Measurements from ENCODE around the gene SYNE3.

The SYNE3 gene

GRCh38 chr14:95487669-95488084 is 28.8 kb downstream of the SYNE3 start:
- DNase-seq, result no peak

- no peak for DNase-seq
Observed at GRCh38 chr14:95486875-95487668, 29.4 kb downstream of the SYNE3 start.

- no peak for DNase-seq
Observed at GRCh38 chr14:95485222-95485819, 31.1 kb downstream of the SYNE3 start.

- DNase-seq, result no peak
Observed at GRCh38 chr14:95484296-95484695, 32.2 kb downstream of the SYNE3 start.

GRCh38 chr14:95483309-95484165 is 32.9 kb downstream of the SYNE3 start:
- DNase-seq, result peak; percentile 45 to 77

GRCh38 chr14:95482627-95483308 is 33.7 kb downstream of the SYNE3 start:
- no peak for DNase-seq

- no peak for DNase-seq
Observed at GRCh38 chr14:95481391-95482022, 34.9 kb downstream of the SYNE3 start.

- DNase-seq, result no peak
Observed at GRCh38 chr14:95480887-95481226, 35.6 kb downstream of the SYNE3 start.

- peak in 1 of 2 donors; percentile 13 for DNase-seq
Observed at GRCh38 chr14:95480109-95480886, 36.2 kb downstream of the SYNE3 start.

GRCh38 chr14:95479494-95479893 is 37.0 kb downstream of the SYNE3 start:
- DNase-seq, result no peak

GRCh38 chr14:95478818-95479217 is 37.6 kb downstream of the SYNE3 start:
- DNase-seq, result no peak

GRCh38 chr14:95478309-95478708 is 38.1 kb downstream of the SYNE3 start:
- no peak for DNase-seq

GRCh38 chr14:95477411-95478269 is 38.8 kb downstream of the SYNE3 start:
- no peak for DNase-seq

- no peak for DNase-seq
Observed at GRCh38 chr14:95476747-95477146, 39.7 kb downstream of the SYNE3 start.

GRCh38 chr14:95475540-95476240 is 40.8 kb downstream of the SYNE3 start:
- DNase-seq, result no peak

GRCh38 chr14:95474941-95475340 is 41.5 kb downstream of the SYNE3 start:
- DNase-seq, result no peak

- DNase-seq, result no peak
Observed at GRCh38 chr14:95474486-95474885, 42.0 kb downstream of the SYNE3 start.

- no peak for DNase-seq
Observed at GRCh38 chr14:95472819-95473251, 43.6 kb downstream of the SYNE3 start.

GRCh38 chr14:95471476-95471875 is 45.0 kb downstream of the SYNE3 start:
- DNase-seq, result no peak

- no peak for DNase-seq
Observed at GRCh38 chr14:95471016-95471415, 45.4 kb downstream of the SYNE3 start.
